ENCODE measurements around the gene IL17B.

IL17B gene

DNA sequence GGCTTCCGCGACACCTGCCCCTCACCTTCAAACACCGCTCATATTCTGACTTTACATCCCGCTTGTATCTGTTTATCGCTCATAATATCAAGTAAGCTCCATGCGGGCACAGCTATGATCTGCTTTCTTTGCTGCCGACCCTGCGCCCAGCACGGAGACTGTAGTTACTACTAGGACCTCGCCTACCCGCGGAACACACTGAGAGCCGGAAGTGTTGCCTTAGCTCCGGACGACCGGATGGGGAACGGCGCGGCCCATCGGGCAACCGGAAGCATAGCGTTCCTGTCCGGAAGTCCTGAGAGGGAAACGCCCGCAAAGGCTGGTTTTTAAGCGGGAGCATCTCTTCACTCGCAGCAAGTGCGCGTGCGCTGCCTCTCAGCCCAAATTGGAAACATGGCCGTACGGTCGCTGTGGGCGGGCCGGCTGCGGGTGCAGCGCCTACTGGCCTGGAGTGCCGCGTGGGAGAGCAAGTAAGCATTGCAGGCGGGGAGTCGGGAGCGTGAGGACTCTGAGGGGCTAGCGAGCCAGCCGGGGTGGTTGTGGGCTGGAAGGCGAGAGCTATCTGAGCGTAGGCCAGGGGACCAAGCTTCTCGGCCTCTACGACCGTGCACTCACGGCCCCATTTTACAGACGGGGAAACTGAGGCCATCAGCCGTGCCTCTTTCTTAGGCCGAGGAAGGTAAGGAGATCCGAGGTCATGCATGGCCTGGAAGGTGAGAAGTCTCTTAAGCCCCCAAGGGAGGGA lies 33.8 kb downstream of the IL17B start, which contains the start of gene GRPEL2:
Gene GRPEL2 (plus strand): TSS at position 353 of the 745 bp plus-strand sequence. CDS start 41 bp downstream, at position 394.
- Histone ChIP-seq H3K9me3 (no peaks in the 10 kb centered on the region), H3K4me3 (ENCODE audit: low read depth in 1 of 2, low read length in 1 of 2) (peak within 1 kb of the TSS; percentile 83 to 88), H3K4me1 (ENCODE audit: control insufficient read depth in 1 of 2, insufficient read depth in 1 of 2, low read depth in 1 of 2, low read length in 1 of 2) (peaks cover 33 to 39% of the 10 kb centered on the region in 2 experiments), H3K27me3 (no peaks in the 10 kb centered on the region), H3K36me3 (peaks cover 25% of the 10 kb centered on the region), H3K27ac (peak within 1 kb of the TSS; percentile 80)
- no peak for TF ChIP-seq CTCF (IDR thresholded peaks at IDR 0.05)

DNA sequence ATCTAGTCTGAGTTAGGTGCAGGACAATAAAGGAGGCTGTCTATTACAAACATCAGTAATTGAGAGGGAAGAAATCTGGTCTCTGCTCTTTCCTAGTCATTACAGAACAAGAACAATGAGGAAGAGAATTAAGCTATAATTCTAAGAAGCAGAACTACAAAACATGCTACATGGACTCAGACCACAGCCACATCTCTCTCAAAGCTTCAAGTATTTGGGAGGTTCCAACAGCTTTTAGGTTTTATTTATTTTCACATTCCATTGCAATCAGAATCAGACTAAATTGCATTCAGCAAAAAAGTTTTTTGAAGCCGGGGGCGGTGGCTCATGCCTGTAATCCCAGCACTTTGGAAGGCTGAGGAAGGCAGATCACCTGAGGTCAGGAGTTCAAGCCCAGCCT lies 34.9 kb downstream of the IL17B start:
- H3K27ac ChIP-seq = peak overlapping the region; percentile 80
- no peak for TF ChIP-seq CTCF (IDR thresholded peaks at IDR 0.05)

DNA sequence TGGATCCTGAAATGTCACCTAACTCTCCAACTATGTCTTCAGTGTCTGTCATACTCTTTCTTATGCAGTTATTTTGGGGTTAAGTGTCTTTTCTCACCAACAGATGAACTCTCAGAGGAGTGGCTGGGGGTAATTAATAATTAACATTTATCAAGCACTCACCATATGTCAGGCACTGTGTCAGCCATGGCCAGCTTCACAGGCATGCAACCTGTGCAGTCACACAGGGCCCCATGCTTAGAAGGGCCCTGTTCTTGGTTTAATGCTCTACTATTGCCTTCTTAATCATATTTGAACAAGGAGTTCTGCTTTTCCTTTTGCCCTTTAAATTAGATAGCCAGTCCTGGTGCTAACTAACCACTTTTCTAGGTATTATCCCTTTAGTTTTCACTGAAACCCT lies 37.2 kb downstream of the IL17B start:
- no peaks in the 10 kb centered on the region for H3K27me3 ChIP-seq
- H3K27ac ChIP-seq = no peak overlapping the region
- no peak for TF ChIP-seq CTCF (IDR thresholded peaks at IDR 0.05)
- no peak overlapping the region for H3K4me3 ChIP-seq (ENCODE audit: low read depth in 1 of 2, low read length in 1 of 2)
- H3K36me3 ChIP-seq = no peaks in the 10 kb centered on the region
- H3K4me1 ChIP-seq (ENCODE audit: control insufficient read depth in 1 of 2, insufficient read depth in 1 of 2, low read depth in 1 of 2, low read length in 1 of 2) = peaks cover 26 to 27% of the 10 kb centered on the region in 2 experiments
- H3K9me3 ChIP-seq = no peaks in the 10 kb centered on the region

More for the DNA sequence above, 34.9 kb downstream of the IL17B start:
- Histone ChIP-seq H3K4me3 (ENCODE audit: low read depth in 1 of 2, low read length in 1 of 2) (no peak overlapping the region), H3K4me1 (ENCODE audit: control insufficient read depth in 1 of 2, insufficient read depth in 1 of 2, low read depth in 1 of 2, low read length in 1 of 2) (peaks cover 33 to 39% of the 10 kb centered on the region in 2 experiments), H3K9me3 (no peaks in the 10 kb centered on the region), H3K36me3 (peaks cover 13% of the 10 kb centered on the region), H3K27me3 (no peaks in the 10 kb centered on the region)

GRCh38 chr5:149340920-149341319 lies 38.2 kb downstream of the IL17B start:
- Histone ChIP-seq H3K27ac (no peak overlapping the region), H3K36me3 (no peaks in the 10 kb centered on the region), H3K27me3 (no peaks in the 10 kb centered on the region), H3K9me3 (no peaks in the 10 kb centered on the region), H3K4me1 (ENCODE audit: control insufficient read depth in 1 of 2, insufficient read depth in 1 of 2, low read depth in 1 of 2, low read length in 1 of 2) (peaks cover 18 to 19% of the 10 kb centered on the region in 2 experiments), H3K4me3 (ENCODE audit: low read depth in 1 of 2, low read length in 1 of 2) (no peak overlapping the region)
- TF ChIP-seq CTCF (IDR thresholded peaks at IDR 0.05) = no peak

DNA sequence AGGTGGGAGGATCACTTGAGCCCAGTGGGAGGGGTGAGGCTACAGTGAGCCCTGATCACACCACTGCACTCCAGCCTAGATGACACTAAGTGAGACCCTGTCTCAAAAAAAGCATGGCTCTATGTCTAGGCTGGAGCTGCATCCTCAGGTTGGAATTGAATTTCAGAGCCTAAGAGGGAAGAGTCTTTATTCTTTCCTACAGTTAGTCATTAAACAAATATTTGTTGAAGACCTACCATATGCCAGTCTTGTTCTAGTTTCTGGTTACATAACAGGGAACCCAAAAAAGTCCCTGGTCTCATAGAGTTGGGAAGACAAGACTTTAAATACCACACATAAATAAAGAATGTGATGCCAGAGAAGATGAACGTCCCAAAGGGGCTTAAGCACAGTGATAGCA lies 40.7 kb downstream of the IL17B start:
- TF ChIP-seq CTCF (IDR thresholded peaks at IDR 0.05) = no peak
- H3K27me3 ChIP-seq = no peaks in the 10 kb centered on the region
- H3K4me1 ChIP-seq (ENCODE audit: control insufficient read depth in 1 of 2, insufficient read depth in 1 of 2, low read depth in 1 of 2, low read length in 1 of 2) = no peaks in the 10 kb centered on the region
- no peaks in the 10 kb centered on the region for H3K9me3 ChIP-seq
- H3K36me3 ChIP-seq = no peaks in the 10 kb centered on the region
- H3K27ac ChIP-seq = no peak overlapping the region
- no peak overlapping the region for H3K4me3 ChIP-seq (ENCODE audit: low read depth in 1 of 2, low read length in 1 of 2)

Measured in neutrophil (primary cell).